ENCODE results near the gene AFF3. TPM values are rescaled to one million over a fixed set of nuclear protein-coding genes. Genes with fewer than 3 reads are reported as not detected.

AFF3 gene
- total and polyA plus RNA-seq, 10 of the 15 experiments (the other 5 are each of a cell fraction or from before 2014, with no cell fraction given), result 0.26 to 5.5 (median 3.0) TPM

GRCh38 chr2:100176925-100177324 is 34.5 kb upstream of the AFF3 start:
- CTCF ChIA-PET, result interaction anchor here (0.7 kb wide), 1 partner anchor 1139 kb away, joined by 4 read pairs; no protein-coding TSS in a partner anchor
- TF ChIP-seq PRDM15 (CRISPR knock-in tag; IDR thresholded peaks at IDR 0.05) (no peak), PAX5 (IDR thresholded peaks at IDR 0.05; ENCODE audit: borderline replicate concordance, low read depth, low read length) (no peak), USF1 (IDR thresholded peaks at IDR 0.05; ENCODE audit: borderline replicate concordance, extremely low read length, insufficient read depth, low read depth, low read length) (no peak), ZNF687 (IDR thresholded peaks at IDR 0.05) (no peak), MYB (IDR thresholded peaks at IDR 0.05; ENCODE audit: borderline replicate concordance, low read depth, low read length) (no peak), RAD21 (IDR thresholded peaks at IDR 0.05; ENCODE audit: insufficient read depth, low read depth, low read length) (no peak), RELA (IDR thresholded peaks at IDR 0.05; ENCODE audit: borderline replicate concordance, partially characterized antibody) (no peak), EGR1 (IDR thresholded peaks at IDR 0.05; ENCODE audit: borderline replicate concordance in 1 of 2, low read depth in 2 of 2, low read length in 2 of 2) (no peak), NKRF (conservative IDR thresholded peaks at IDR 0.05) (no peak)

More at GRCh38 chr2:100176925-100177324, 34.5 kb upstream of the AFF3 start:
- ChIA-PET SMC1A (ENCODE audit: uncharacterized antibody, unreplicated experiment) (no interaction called here), RAD21 (ENCODE audit: unreplicated experiment) (no interaction called here), POLR2A (no interaction called here)
- 35% methylated on average over 4 of the region's 4 CpGs for WGBS (ENCODE audit: insufficient coverage, insufficient replicate concordance, low lambda C conversion rate, missing lambda C conversion rate)
- 0 out of 4 replicates have a peak, but pooled peaks cover 0 to 2% of the 10 kb centered on the region in 2 experiments for H3K27me3 ChIP-seq (replicated peaks in 1 of 2; ENCODE audit: control insufficient read depth in 2 of 2, insufficient read depth in 2 of 2, low read length in 1 of 2)
- H3K4me3 ChIP-seq, result no peak overlapping the region
- no peaks in the 10 kb centered on the region; the same call in 2 of the 3 replicates for H3K9me3 ChIP-seq (replicated peaks; ENCODE audit: control insufficient read depth, insufficient read depth, low read length)
- no peak overlapping the region for H2AFZ ChIP-seq (ENCODE audit: control insufficient read depth, low read depth, low read length)
- in situ Hi-C loops (cut with MboI), result no loop called here
- ATAC-seq (no peak), DNase-seq (ENCODE audit: low read depth, low spot score) (no peak), FAIRE-seq (no peak)
- intact Hi-C loops (cut with micrococcal nuclease; ENCODE audit: unreplicated experiment), result no loop called here
- H3K9ac ChIP-seq (ENCODE audit: control insufficient read depth, insufficient read depth, low read length), result no peak overlapping the region
- no peaks in the 10 kb centered on the region for H3K4me1 ChIP-seq (ENCODE audit: control insufficient read depth, insufficient read depth, low read length)
- no peaks in the 10 kb centered on the region for H4K20me1 ChIP-seq (ENCODE audit: control insufficient read depth, insufficient read depth)
- no peaks in the 10 kb centered on the region for H3K79me2 ChIP-seq (ENCODE audit: control insufficient read depth, insufficient read depth, low read length)
- H3K4me2 ChIP-seq (ENCODE audit: control insufficient read depth, insufficient read depth), result no peak overlapping the region
- no peak overlapping the region for H3K27ac ChIP-seq (ENCODE audit: control insufficient read depth, insufficient read depth)
- H3K36me3 ChIP-seq (ENCODE audit: control insufficient read depth in 2 of 2, insufficient read depth in 2 of 2, low read length in 1 of 2), result no peaks in the 10 kb centered on the region
- BruUV-seq (replicated peaks), result no TSS peak

Measured in GM12878 (cell line).